Measurements from ENCODE around the gene RAB17. TPM values are rescaled to one million over a fixed set of nuclear protein-coding genes. Genes with fewer than 3 reads are reported as not detected.

Gene RAB17
- total and polyA plus RNA-seq, 5 experiments from 2014 or later: not detected

DNA sequence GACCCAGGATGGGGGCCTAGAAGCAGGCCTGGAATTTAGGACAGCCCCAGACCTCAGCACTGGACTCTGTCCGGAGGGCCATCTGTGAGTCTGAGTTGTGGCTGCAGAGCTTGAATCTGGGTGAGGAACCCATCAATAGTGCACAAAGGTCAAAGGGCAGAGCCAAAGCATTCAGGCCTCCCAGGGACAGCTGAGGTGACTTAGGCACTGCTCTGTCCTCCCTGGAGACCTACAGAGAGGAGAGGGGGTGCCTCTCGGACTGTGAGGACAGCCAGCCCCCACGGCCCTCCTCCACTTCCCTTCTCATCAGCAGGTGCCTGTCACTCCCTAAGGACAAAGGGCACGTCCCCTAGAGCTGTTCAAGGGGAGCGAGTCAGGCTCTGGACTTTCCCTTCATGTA is 49.3 kb downstream of the RAB17 start:
- no peaks in the 10 kb centered on the region for H3K36me3 Mint-ChIP-seq
- peak overlapping the region in 1 of 10 donors; percentile 77 for H3K27ac Mint-ChIP-seq
- no peak for DNase-seq
- POLR2A ChIA-PET: interaction anchor here (0.7 kb wide), 1 partner anchor 440 kb away, joined by 3 read pairs; no protein-coding TSS in a partner anchor
- no peak overlapping the region for H3K4me3 Mint-ChIP-seq
- peaks cover 0 to 29% (median 6%) of the 10 kb centered on the region in 5 donors for H3K27me3 Mint-ChIP-seq
- no peaks in the 10 kb centered on the region for H3K9me3 Mint-ChIP-seq
- peaks cover 0 to 1% (median 0%) of the 10 kb centered on the region in 4 donors for H3K4me1 Mint-ChIP-seq
- ATAC-seq: no peak

DNA sequence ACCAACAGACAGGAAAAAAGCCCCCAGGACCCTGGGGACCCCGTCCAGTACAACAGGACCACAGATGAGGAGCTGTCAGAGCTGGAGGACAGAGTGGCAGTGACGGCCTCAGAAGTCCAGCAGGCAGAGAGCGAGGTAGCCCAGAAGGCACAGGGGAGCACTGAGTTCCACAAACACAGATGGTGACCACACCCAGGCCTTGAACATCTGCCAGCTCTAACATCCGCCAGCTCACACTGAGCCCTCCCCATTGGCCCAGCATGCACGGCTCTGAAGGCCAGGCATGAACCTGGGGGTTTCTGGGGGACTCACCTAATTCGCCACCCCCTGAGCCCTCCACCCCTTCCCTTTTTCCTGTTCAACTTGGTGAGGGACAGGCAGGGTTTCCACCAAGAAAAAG is 49.7 kb downstream of the RAB17 start:
- H3K4me3 Mint-ChIP-seq: no peak overlapping the region
- DNase-seq (no peak), ATAC-seq (no peak)
- POLR2A ChIA-PET: interaction anchor here (0.7 kb wide), 1 partner anchor 440 kb away, joined by 3 read pairs; no protein-coding TSS in a partner anchor
- no peaks in the 10 kb centered on the region for H3K9me3 Mint-ChIP-seq
- peaks cover 0 to 29% (median 6%) of the 10 kb centered on the region in 5 donors for H3K27me3 Mint-ChIP-seq
- H3K36me3 Mint-ChIP-seq: no peaks in the 10 kb centered on the region
- H3K4me1 Mint-ChIP-seq: peaks cover 0 to 1% (median 0%) of the 10 kb centered on the region in 4 donors
- H3K27ac Mint-ChIP-seq: no peak overlapping the region

DNA sequence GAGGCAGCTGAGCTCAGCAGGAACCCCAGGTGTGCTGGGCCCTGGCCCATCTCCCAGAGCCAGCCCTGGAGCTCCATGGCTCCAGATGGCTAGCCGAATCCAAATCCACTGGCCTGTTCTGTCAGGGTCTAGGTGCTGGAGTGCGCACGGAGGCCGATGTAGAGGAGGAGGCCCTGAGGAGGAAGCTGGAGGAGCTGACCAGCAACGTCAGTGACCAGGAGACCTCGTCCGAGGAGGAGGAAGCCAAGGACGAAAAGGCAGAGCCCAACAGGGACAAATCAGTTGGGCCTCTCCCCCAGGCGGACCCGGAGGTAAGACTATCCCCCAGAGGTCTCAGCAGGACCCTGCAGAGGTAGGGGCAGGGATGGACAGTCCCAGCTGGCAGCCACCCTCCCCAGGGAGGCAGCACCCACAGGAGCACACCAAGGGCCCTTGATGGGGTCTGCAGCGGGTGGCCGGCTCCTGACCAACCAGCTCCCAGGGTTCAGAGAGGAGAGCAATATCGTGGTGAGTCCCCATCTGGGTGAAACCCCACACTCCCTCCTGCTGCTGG is 50.2 kb downstream of the RAB17 start:
- H3K9me3 Mint-ChIP-seq: no peaks in the 10 kb centered on the region
- POLR2A ChIA-PET: no interaction called here
- no peaks in the 10 kb centered on the region for H3K36me3 Mint-ChIP-seq
- H3K4me3 Mint-ChIP-seq: no peak overlapping the region
- ATAC-seq (no peak), DNase-seq (no peak)
- H3K27me3 Mint-ChIP-seq: peaks cover 0 to 29% (median 6%) of the 10 kb centered on the region in 5 donors
- no peak overlapping the region for H3K27ac Mint-ChIP-seq
- H3K4me1 Mint-ChIP-seq: peaks cover 0 to 1% (median 0%) of the 10 kb centered on the region in 4 donors

DNA sequence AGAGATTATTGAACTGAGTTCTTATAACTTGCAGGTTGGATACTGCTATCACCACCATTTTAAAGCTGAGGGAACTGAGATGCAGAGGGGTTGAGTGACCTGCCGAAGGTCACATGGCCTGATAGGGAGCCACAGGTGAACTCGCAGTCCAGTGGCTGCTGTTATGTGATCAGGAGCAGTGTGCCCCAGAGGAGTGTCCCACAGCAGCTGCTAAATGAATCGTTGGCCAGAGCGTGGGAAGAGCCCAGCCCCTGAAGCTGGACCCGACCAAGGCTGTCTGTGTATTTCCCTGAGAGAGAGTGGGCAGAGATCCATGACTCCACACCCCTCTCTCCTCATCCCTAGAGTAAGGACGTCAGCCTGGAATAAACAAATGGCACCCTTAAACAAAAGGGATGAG is 50.9 kb downstream of the RAB17 start:
- DNase-seq: no peak
- Mint-ChIP-seq H3K27ac (no peak overlapping the region), H3K9me3 (no peaks in the 10 kb centered on the region), H3K36me3 (no peaks in the 10 kb centered on the region), H3K4me3 (no peak overlapping the region), H3K4me1 (peaks cover 0 to 1% (median 0%) of the 10 kb centered on the region in 4 donors), H3K27me3 (peaks cover 0 to 29% (median 6%) of the 10 kb centered on the region in 5 donors)
- POLR2A ChIA-PET: no interaction called here
- no peak for ATAC-seq

DNA sequence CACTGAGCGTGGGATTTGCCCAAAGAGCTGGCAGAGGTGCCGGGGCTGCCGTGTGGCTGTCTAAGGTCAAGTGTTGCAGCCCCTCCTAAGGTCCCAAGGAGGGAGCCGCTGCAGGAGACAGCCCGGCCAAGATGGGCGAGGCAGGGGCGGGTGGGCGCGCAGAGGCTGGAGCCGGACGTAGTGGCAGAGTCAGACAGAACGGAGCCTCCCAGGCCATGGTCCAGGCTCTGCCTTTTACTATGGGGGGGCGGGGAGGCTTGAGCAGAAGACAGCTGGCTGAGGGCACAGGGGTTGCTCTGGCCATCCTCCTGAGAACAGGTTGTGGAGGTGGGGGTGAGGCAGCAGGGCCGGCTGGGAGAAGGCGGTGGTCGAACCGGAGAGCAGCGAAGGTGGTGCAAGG is 51.6 kb downstream of the RAB17 start:
- POLR2A ChIA-PET: interaction anchor here (0.6 kb wide), 1 partner anchor 158 kb away, joined by 3 read pairs; no protein-coding TSS in a partner anchor
- H3K27ac Mint-ChIP-seq: no peak overlapping the region
- DNase-seq (no peak), ATAC-seq (no peak)
- peaks cover 0 to 1% (median 0%) of the 10 kb centered on the region in 4 donors for H3K4me1 Mint-ChIP-seq
- H3K9me3 Mint-ChIP-seq: no peaks in the 10 kb centered on the region
- peaks cover 0 to 29% (median 6%) of the 10 kb centered on the region in 5 donors for H3K27me3 Mint-ChIP-seq
- H3K4me3 Mint-ChIP-seq: no peak overlapping the region
- no peaks in the 10 kb centered on the region for H3K36me3 Mint-ChIP-seq

DNA sequence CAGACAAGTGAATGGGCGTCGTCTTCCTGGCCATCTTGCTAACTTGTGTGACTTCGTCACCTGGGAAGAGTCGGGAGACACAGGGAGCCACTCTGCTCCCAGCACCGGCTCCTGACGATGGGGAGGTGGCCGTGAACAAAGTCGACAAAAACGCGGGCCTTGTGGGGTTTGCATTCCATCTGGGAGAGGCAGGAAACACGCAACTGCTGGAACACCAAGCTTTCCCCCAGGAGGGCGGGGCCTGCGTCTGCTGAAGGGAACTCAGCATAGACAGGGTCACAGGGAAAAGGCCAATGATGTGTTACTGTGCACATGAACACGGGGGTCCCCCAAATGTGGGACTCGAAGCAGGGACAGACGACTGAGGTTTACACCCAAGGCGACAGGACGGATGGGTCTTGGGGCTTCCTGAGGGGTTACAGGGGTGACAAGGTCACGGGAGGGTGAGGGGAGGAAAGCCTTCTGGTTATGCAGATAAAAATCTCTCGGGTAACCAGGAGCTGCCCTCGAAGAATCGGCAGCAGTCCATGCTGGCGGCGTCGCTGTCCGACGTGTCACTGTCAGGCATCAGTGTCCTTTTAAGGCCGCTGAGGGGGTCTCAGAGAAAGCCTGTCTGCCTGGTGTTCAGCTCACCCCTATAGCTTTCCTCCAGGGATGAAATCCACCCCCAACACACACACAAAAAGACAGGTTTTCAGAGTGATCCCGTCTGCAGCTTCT is 52.4 kb downstream of the RAB17 start:
- no peaks in the 10 kb centered on the region for H3K9me3 Mint-ChIP-seq
- H3K36me3 Mint-ChIP-seq: no peaks in the 10 kb centered on the region
- no peak overlapping the region for H3K27ac Mint-ChIP-seq
- H3K27me3 Mint-ChIP-seq: peaks cover 0 to 29% (median 6%) of the 10 kb centered on the region in 5 donors
- no peak overlapping the region for H3K4me3 Mint-ChIP-seq
- DNase-seq: no peak
- ATAC-seq: no peak
- peaks cover 0 to 1% (median 0%) of the 10 kb centered on the region in 4 donors for H3K4me1 Mint-ChIP-seq
- POLR2A ChIA-PET: no interaction called here

DNA sequence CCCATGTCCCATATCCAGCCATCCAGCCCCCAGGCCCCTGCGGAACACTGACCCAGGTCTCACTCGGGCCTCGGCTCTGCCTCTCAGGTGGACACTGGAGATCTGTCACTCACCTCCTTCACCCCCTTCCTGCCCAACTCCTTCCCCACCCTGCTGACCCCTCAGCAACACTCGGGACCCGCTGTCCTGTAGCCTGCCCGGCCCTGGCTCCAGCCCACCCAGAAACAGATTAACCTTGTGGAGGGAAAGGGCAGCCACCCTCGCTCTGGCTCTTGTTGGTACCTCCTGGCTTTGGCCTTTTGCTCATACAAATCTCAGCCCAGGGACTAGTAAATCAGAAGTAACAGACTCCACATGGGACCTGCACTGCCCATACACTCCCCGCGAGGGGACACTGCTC is 53.9 kb downstream of the RAB17 start:
- POLR2A ChIA-PET: no interaction called here
- no peaks in the 10 kb centered on the region for H3K36me3 Mint-ChIP-seq
- no peaks in the 10 kb centered on the region for H3K9me3 Mint-ChIP-seq
- H3K4me3 Mint-ChIP-seq: no peak overlapping the region
- peaks cover 0 to 1% (median 0%) of the 10 kb centered on the region in 4 donors for H3K4me1 Mint-ChIP-seq
- H3K27ac Mint-ChIP-seq: peak overlapping the region in 1 of 10 donors; percentile 29
- DNase-seq (no peak), ATAC-seq (no peak)
- peaks cover 0 to 24% (median 6%) of the 10 kb centered on the region in 5 donors for H3K27me3 Mint-ChIP-seq

DNA sequence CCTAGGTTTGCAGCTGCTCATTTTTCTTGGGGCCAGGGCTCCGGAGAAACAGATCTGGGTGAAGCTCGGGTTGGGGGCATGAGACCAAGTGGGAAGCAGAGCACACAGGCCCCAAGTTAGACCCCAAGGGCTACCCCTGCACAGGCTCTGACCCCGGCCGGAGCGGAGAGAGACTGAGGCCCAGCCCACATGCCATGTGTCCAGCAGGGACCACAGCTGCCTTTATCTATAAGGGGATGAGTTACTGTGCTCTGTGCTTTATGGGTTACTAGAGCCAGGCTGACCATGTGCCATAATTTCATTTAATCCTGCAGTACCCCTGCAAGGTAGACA is 54.5 kb downstream of the RAB17 start:
- H3K27me3 Mint-ChIP-seq: peaks cover 0 to 19% (median 6%) of the 10 kb centered on the region in 5 donors
- POLR2A ChIA-PET: no interaction called here
- DNase-seq (no peak), ATAC-seq (no peak)
- H3K27ac Mint-ChIP-seq: no peak overlapping the region
- H3K36me3 Mint-ChIP-seq: no peaks in the 10 kb centered on the region
- H3K9me3 Mint-ChIP-seq: no peaks in the 10 kb centered on the region
- peaks cover 0 to 1% (median 0%) of the 10 kb centered on the region in 4 donors for H3K4me1 Mint-ChIP-seq
- no peak overlapping the region for H3K4me3 Mint-ChIP-seq

DNA sequence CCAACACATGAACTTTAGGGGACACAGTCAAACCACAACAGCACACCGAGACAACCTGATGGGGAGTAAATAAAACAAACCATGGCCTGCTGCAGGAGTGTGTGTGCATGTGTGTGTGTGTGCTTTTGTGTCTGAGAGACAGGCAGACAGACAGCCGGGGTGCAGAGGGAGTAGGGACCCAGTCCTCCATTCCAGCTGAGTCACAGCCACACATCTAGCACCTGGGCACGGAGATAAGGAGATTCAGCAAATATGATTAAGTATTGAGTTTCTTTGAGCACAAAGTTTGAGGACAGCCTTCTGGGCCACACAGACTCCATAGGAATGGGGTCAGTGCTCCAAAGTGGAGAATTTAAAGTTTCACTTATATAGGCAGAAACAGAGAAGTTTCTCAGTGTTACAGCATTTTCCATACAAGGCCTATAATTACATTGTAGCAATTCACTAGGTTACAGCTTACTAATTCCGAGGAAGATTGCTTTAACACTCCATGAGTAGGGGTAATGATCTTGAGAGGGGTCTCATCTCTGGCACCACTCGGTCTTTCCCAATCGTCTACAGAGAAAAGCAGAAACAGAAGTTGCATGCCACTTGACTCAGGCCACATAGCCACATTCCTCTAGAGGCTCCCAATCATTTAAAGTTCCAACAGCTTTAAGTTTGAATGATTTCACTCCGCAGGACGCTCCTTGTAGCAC is 55.0 kb downstream of the RAB17 start:
- no peaks in the 10 kb centered on the region for H3K9me3 Mint-ChIP-seq
- DNase-seq (peak in 1 of 10 donors; percentile 47), ATAC-seq (no peak)
- POLR2A ChIA-PET: no interaction called here
- H3K36me3 Mint-ChIP-seq: no peaks in the 10 kb centered on the region
- H3K27me3 Mint-ChIP-seq: peaks cover 0 to 19% (median 6%) of the 10 kb centered on the region in 5 donors
- H3K4me1 Mint-ChIP-seq: peaks cover 0 to 1% (median 0%) of the 10 kb centered on the region in 4 donors
- H3K27ac Mint-ChIP-seq: no peak overlapping the region
- no peak overlapping the region for H3K4me3 Mint-ChIP-seq

DNA sequence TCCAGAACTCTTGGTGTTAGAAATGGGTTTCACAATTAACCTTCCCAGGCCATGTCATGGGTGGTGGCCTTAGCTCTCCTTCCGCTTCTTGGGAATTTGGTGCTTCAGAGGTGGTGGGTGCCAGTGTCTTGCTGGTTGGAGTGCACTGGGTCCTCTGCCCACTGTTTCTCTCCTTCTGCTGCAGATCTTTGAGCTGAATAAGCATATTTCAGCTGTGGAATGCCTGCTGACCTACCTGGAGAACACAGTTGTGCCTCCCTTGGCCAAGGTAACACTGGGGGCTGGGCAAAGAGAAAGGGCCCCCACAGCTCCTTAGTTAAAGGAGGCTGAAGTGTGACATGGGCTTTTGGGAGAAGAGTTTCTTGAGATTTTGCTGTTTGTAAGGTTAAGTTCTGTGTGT is 56.2 kb downstream of the RAB17 start:
- Mint-ChIP-seq H3K4me1 (no peaks in the 10 kb centered on the region), H3K9me3 (no peaks in the 10 kb centered on the region), H3K4me3 (no peak overlapping the region), H3K27me3 (peaks cover 0 to 15% (median 3%) of the 10 kb centered on the region in 5 donors), H3K27ac (no peak overlapping the region), H3K36me3 (no peaks in the 10 kb centered on the region)
- POLR2A ChIA-PET: no interaction called here
- ATAC-seq: no peak
- DNase-seq: peak in 1 of 10 donors; percentile 45

DNA sequence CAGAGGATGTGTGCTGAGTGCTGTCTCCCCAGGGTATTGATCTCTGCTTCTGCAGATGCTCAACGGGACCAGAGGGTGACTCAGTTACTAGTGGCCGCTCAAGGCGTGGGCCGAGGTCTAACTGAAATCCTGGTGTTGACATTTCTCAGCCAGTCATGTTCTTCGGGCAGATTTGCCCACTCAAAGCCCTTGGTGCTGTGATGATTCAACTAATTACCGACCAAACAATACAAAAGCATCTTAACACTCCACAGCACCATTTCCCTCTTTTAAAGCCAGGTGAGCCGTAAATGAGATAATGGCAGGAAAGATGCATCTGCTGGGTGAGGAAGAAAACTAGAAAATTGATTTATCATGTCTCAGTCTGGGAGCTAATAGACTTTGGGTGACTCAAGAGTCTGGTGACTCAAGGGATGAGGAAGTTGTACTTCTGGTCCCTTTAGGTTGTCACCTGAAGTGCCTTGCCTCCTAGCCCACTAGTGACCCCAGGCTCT is 56.8 kb downstream of the RAB17 start:
- DNase-seq: no peak
- peaks cover 0 to 9% (median 3%) of the 10 kb centered on the region in 5 donors for H3K27me3 Mint-ChIP-seq
- POLR2A ChIA-PET: no interaction called here
- H3K27ac Mint-ChIP-seq: no peak overlapping the region
- H3K36me3 Mint-ChIP-seq: no peaks in the 10 kb centered on the region
- ATAC-seq: no peak
- H3K4me3 Mint-ChIP-seq: no peak overlapping the region
- H3K9me3 Mint-ChIP-seq: no peaks in the 10 kb centered on the region
- no peaks in the 10 kb centered on the region for H3K4me1 Mint-ChIP-seq

DNA sequence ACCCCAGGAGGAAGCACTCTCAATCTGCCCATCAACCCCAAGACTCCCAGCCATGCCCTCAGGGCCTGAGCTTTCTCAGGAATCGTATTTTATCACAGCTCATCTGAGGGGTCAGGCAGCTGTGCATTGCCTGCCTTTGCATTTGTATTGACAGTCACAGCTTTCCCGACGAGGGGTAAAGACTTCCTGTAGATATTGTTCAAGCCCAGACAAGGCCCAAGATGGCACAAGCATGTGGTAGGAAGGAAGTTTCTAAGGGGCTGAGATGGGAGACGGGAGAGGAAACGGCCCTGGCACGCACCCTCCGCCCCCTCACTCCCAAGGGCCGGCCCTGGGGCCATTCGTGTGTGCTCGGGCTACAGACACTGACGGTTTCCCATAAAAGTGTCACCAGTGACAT is 58.4 kb downstream of the RAB17 start:
- ATAC-seq (no peak), DNase-seq (peak in 1 of 10 donors; percentile 32)
- Mint-ChIP-seq H3K4me1 (no peaks in the 10 kb centered on the region), H3K9me3 (no peaks in the 10 kb centered on the region), H3K27me3 (peaks cover 0 to 3% (median 0%) of the 10 kb centered on the region in 5 donors), H3K36me3 (no peaks in the 10 kb centered on the region), H3K27ac (no peak overlapping the region), H3K4me3 (no peak overlapping the region)
- POLR2A ChIA-PET: no interaction called here

All from naive thymus-derived CD8-positive, alpha-beta T cell (primary cell).